IMR-90 (cell line): Measurements from ENCODE around the gene ACLY. TPM values are rescaled to one million over a fixed set of nuclear protein-coding genes. Genes with fewer than 3 reads are reported as not detected.

Experiments used
- ATAC-seq: fragments of 200-7000 bp; cut with Tn5 transposase; 2 replicates; pipeline ENCODE4 v1.9.1; 2020; ENCODE audit warnings: low read depth, mild to moderate bottlenecking, moderate library complexity
- BruUV-seq: library from RNA; stranded (reverse); fragments of 400-500 nt; replicated peaks from 2 replicates; lab custom pipeline; 2021; lab: Mats Ljungman, UMichigan
- CTCF ChIA-PET: fragments of 300-600 bp; formaldehyde crosslinking; extraction: SDS; loops from one replicate; lab custom pipeline; 2021; ENCODE audit warnings: antibody characterized with exemption; lab: Yijun Ruan, JAX
- POLR2A ChIA-PET: fragments of 300-600 bp; sonication (Branson Sonifier 250); formaldehyde crosslinking; loops from one replicate; lab custom pipeline; 2022; ENCODE audit warnings: antibody characterized with exemption; ENCODE audit not compliant: unreplicated experiment; lab: Charles Lee
- DNase-seq: peaks from one replicate; pipeline ENCODE4 v3.0.0; 2013
- H2AFZ ChIP-seq: replicated peaks from 2 replicates; pipeline ENCODE3; 2013; ENCODE audit warnings: low read length, mild to moderate bottlenecking; ENCODE audit not compliant: poor library complexity
- H2AK5ac ChIP-seq: 2 replicates; pipeline ENCODE4 v1.6.1; 2013; ENCODE audit warnings: low read depth, low read length, inconsistent platforms
- H2AK9ac ChIP-seq: replicated peaks from 2 replicates; pipeline ENCODE3; 2013; ENCODE audit warnings: mild to moderate bottlenecking, low read depth, low read length, moderate library complexity; ENCODE audit not compliant: poor library complexity
- H2BK120ac ChIP-seq: 2 replicates; pipeline ENCODE4 v1.6.1; 2013; ENCODE audit warnings: low read depth, low read length, inconsistent platforms
- H2BK15ac ChIP-seq: 3 replicates; pipeline ENCODE4 v1.6.1; 2013; ENCODE audit warnings: low read depth, low read length, inconsistent platforms
- H2BK20ac ChIP-seq: 2 replicates; pipeline ENCODE4 v1.6.1; 2013; ENCODE audit warnings: low read depth, mild to moderate bottlenecking, inconsistent platforms, low read length, moderate library complexity
- H2BK5ac ChIP-seq: 2 replicates; pipeline ENCODE4 v1.6.1; 2013; ENCODE audit warnings: mild to moderate bottlenecking, low read depth, low read length, inconsistent platforms; ENCODE audit not compliant: poor library complexity, severe bottlenecking
- H3K14ac ChIP-seq: replicated peaks from 2 replicates; pipeline ENCODE4 v1.6.1; 2013; ENCODE audit warnings: low read depth, low read length, inconsistent platforms
- H3K18ac ChIP-seq: 2 replicates; pipeline ENCODE4 v1.6.1; 2013; ENCODE audit warnings: low read depth, low read length, control low read depth
- H3K23ac ChIP-seq: 2 replicates; pipeline ENCODE4 v1.6.1; 2013; ENCODE audit warnings: low read depth, low read length, inconsistent platforms
- H3K27ac ChIP-seq: 2 replicates; pipeline ENCODE4 v1.5.1; 2013; ENCODE audit warnings: mild to moderate bottlenecking, control low read depth, low read length; ENCODE audit not compliant: insufficient read depth
- H3K27me3 ChIP-seq: 2 replicates; pipeline ENCODE4 v1.6.1; 2013; ENCODE audit warnings: low read length; ENCODE audit not compliant: control insufficient read depth, insufficient read depth
- H3K36me3 ChIP-seq: 2 replicates; pipeline ENCODE4 v1.6.1; 2013; ENCODE audit warnings: low read length, mixed read lengths; ENCODE audit not compliant: control insufficient read depth, insufficient read depth
- H3K4ac ChIP-seq: 2 replicates; pipeline ENCODE4 v1.6.1; 2013; ENCODE audit warnings: low read depth, low read length, inconsistent platforms
- H3K4me1 ChIP-seq: 2 replicates; pipeline ENCODE4 v1.6.1; 2013; ENCODE audit warnings: low read length, mixed read lengths; ENCODE audit not compliant: control insufficient read depth, insufficient read depth
- H3K4me2 ChIP-seq: 2 replicates; pipeline ENCODE4 v1.6.1; 2013; ENCODE audit warnings: low read depth, mild to moderate bottlenecking, control low read depth, low read length, moderate library complexity
- H3K4me3 ChIP-seq: 2 replicates; pipeline ENCODE4 v1.5.1; 2013; ENCODE audit warnings: low read depth, mild to moderate bottlenecking, control low read depth, low read length, moderate library complexity; ENCODE audit not compliant: insufficient read depth
- H3K56ac ChIP-seq: 2 replicates; pipeline ENCODE4 v1.6.1; 2013; ENCODE audit warnings: low read length, inconsistent platforms; ENCODE audit not compliant: insufficient read depth; ENCODE audit errors: extremely low read depth
- H3K79me1 ChIP-seq, 2 experiments: 2 replicates each; pipeline ENCODE4 v1.6.1; 2013; ENCODE audit warnings: low read length in 2 of 2, inconsistent platforms in 1 of 2, low read depth in 1 of 2
- H3K9ac ChIP-seq: 2 replicates; pipeline ENCODE4 v1.6.1; 2013; ENCODE audit warnings: low read depth, low read length, control low read depth
- H3K9me1 ChIP-seq: 2 replicates; pipeline ENCODE4 v1.6.1; 2013; ENCODE audit warnings: low read length, inconsistent platforms; ENCODE audit not compliant: insufficient read depth
- H3K9me3 ChIP-seq: 2 replicates; pipeline ENCODE4 v1.6.1; 2013; ENCODE audit warnings: low read length; ENCODE audit not compliant: control insufficient read depth, insufficient read depth
- H4K20me1 ChIP-seq: 2 replicates; pipeline ENCODE4 v1.6.1; 2013; ENCODE audit warnings: low read length, inconsistent platforms; ENCODE audit not compliant: insufficient read depth
- H4K5ac ChIP-seq: 2 replicates; pipeline ENCODE4 v1.6.1; 2013; ENCODE audit warnings: mild to moderate bottlenecking, low read depth, low read length, control low read depth
- H4K8ac ChIP-seq, 2 experiments: 2 replicates each; pipeline ENCODE4 v1.6.1; 2013; ENCODE audit warnings: low read depth in 2 of 2, low read length in 2 of 2, control low read depth in 1 of 2, inconsistent platforms in 1 of 2
- H4K91ac ChIP-seq: 2 replicates; pipeline ENCODE4 v1.6.1; 2013; ENCODE audit warnings: low read depth, low read length, inconsistent platforms; ENCODE audit not compliant: insufficient read depth
- BHLHE40 ChIP-seq: fragments of 150-350 bp; IDR thresholded peaks from 2 replicates; pipeline ENCODE4 v1.6.1; 2016; ENCODE audit warnings: mild to moderate bottlenecking, low read depth, low read length
- CEBPB ChIP-seq: IDR thresholded peaks from 2 replicates; pipeline ENCODE4 v1.6.1; 2012; ENCODE audit warnings: low read depth, low read length, improper control_type of control experiment
- FOS ChIP-seq: fragments of 150-350 bp; IDR thresholded peaks from 2 replicates; pipeline ENCODE4 v1.6.1; 2016; ENCODE audit warnings: low read depth, low read length
- MAFK ChIP-seq: IDR thresholded peaks from 2 replicates; pipeline ENCODE4 v1.6.1; 2012; ENCODE audit warnings: low read depth, low read length, improper control_type of control experiment
- MXI1 ChIP-seq: IDR thresholded peaks from 2 replicates; pipeline ENCODE4 v1.6.1; 2012; ENCODE audit warnings: low read depth, mild to moderate bottlenecking, low read length, moderate library complexity, borderline replicate concordance
- POLR2A ChIP-seq: IDR thresholded peaks from 2 replicates; pipeline ENCODE4 v1.6.1; 2012; ENCODE audit warnings: mild to moderate bottlenecking, low read depth, low read length
- RAD21 ChIP-seq: IDR thresholded peaks from 2 replicates; pipeline ENCODE4 v1.6.1; 2012; ENCODE audit warnings: low read length, improper control_type of control experiment
- RCOR1 ChIP-seq: IDR thresholded peaks from 2 replicates; pipeline ENCODE4 v1.6.1; 2012; ENCODE audit warnings: mild to moderate bottlenecking, low read length, improper control_type of control experiment; ENCODE audit not compliant: insufficient replicate concordance
- WGBS, 2 experiments: methylation state at CpG; one replicate each; pipeline versions ENCODE4 v1.1.5 to v1.1.7; 2013; ENCODE audit warnings: missing lambda C conversion rate in 2 of 2; ENCODE audit not compliant: insufficient read length in 1 of 2; ENCODE audit errors: extremely low coverage in 2 of 2; 5-methylcytosine and 5-hydroxymethylcytosine counted together
- dilution Hi-C: fragments of 300-500 bp; cut with HindIII; formaldehyde crosslinking; loops from one replicate; pipeline ENCODE4 v1.14.3; 2018; ENCODE audit warnings: low sequenced_read_pairs; ENCODE audit not compliant: unreplicated experiment
- in situ Hi-C: fragments of 300-500 bp; cut with MboI; formaldehyde crosslinking; loops from 3 replicates; pipeline ENCODE4 v1.14.3; 2019; ENCODE audit warnings: low sequenced_read_pairs, inconsistent platforms, mixed read lengths
- intact Hi-C: fragments of 100-400 bp; cut with micrococcal nuclease; formaldehyde crosslinking; loops from 2 replicates; pipeline ENCODE4 v1.10.0; 2022
- polyA plus RNA-seq, 3 experiments: library from polyadenylated mRNA; depleted of rRNA; stranded (reverse); fragments of >200 nt; gene quantifications; 2 replicates each; pipeline ENCODE4 v1.2.3, GENCODE V29; 2012; ENCODE audit warnings: low replicate concordance in 1 of 3
- total RNA-seq: library from RNA; depleted of rRNA; stranded (reverse); fragments of >200 nt; gene quantifications from 2 replicates; pipeline ENCODE4 v1.2.3, GENCODE V29; 2012
- TF ChIP-seq, protein P1 (sequence below): conservative IDR thresholded peaks from 2 replicates; pipeline ENCODE4 v1.5.1; 2012; ENCODE audit warnings: mild to moderate bottlenecking, low read depth, low read length, improper control_type of control experiment
- TF ChIP-seq, protein P2 (sequence below): fragments of 150-350 bp; IDR thresholded peaks from 2 replicates; pipeline ENCODE4 v1.6.1; 2017; ENCODE audit warnings: mild to moderate bottlenecking, antibody characterized with exemption, low read length, low read depth

The ACLY gene
- total and polyA plus RNA-seq, 2 of the 4 experiments (the other 2 are of a cell fraction): 167 to 230 TPM

GRCh38 chr17:41894791-41895331 lies 23.9 kb downstream of the ACLY start:
- TSS peak; percentile 36 for BruUV-seq

More at GRCh38 chr17:41894791-41895331, 23.9 kb downstream of the ACLY start:
- intact Hi-C loops (no loop called here), in situ Hi-C loops (no loop called here), dilution Hi-C loops (no loop called here)
- Histone ChIP-seq H2AK5ac (peak overlapping the region; percentile 39; the same call in 1 of the 2 replicates), H3K9me3 (no peaks in the 10 kb centered on the region), H2AFZ (peak overlapping the region; percentile 8), H3K23ac (no peak overlapping the region; the same call in 1 of the 2 replicates), H2BK20ac (no peak overlapping the region), H3K4me2 (peak overlapping the region; percentile 47; the same call in 1 of the 2 replicates), H2AK9ac (peak overlapping the region; percentile 29), H2BK15ac (no peak overlapping the region), H4K91ac (no peak overlapping the region), H3K9me1 (peaks cover 28% of the 10 kb centered on the region), H3K4me1 (peaks cover 18% of the 10 kb centered on the region), H4K20me1 (peaks cover 57% of the 10 kb centered on the region), H2BK5ac (peak overlapping the region; percentile 57), H4K5ac (no peak overlapping the region), H3K27me3 (no peaks in the 10 kb centered on the region), H3K56ac (no peak overlapping the region), H3K18ac (0 out of 2 replicates have a peak overlapping the region, but pooled peaks have one; percentile 18), H3K4me3 (no peak overlapping the region), H3K9ac (no peak overlapping the region), H2BK120ac (no peak overlapping the region), H3K14ac (no peak overlapping the region), H3K4ac (no peak overlapping the region), H3K36me3 (peaks cover 74% of the 10 kb centered on the region), H4K8ac (0 out of 4 replicates have a peak overlapping the region, but pooled peaks of 1 of the 2 experiments have one; percentile 19), H3K27ac (peak overlapping the region; percentile 75), H3K79me1 (peaks cover 29 to 81% of the 10 kb centered on the region in 2 experiments)
- 40% methylated on average over 1 of the region's 7 CpGs; no CpG with 5 or more reads in 1 of the 2 experiments for whole genome bisulfite sequencing, 2 experiments
- TF ChIP-seq FOS (no peak), CEBPB (peak; percentile 98), POLR2A (no peak), RCOR1 (no peak), MXI1 (no peak), MAFK (0 out of 2 replicates have a peak, but pooled peaks have one; percentile 1), RAD21 (peak; percentile 5; the same call in 1 of the 2 replicates), BHLHE40 (peak; percentile 90)
- TF ChIP-seq, protein P1, sequence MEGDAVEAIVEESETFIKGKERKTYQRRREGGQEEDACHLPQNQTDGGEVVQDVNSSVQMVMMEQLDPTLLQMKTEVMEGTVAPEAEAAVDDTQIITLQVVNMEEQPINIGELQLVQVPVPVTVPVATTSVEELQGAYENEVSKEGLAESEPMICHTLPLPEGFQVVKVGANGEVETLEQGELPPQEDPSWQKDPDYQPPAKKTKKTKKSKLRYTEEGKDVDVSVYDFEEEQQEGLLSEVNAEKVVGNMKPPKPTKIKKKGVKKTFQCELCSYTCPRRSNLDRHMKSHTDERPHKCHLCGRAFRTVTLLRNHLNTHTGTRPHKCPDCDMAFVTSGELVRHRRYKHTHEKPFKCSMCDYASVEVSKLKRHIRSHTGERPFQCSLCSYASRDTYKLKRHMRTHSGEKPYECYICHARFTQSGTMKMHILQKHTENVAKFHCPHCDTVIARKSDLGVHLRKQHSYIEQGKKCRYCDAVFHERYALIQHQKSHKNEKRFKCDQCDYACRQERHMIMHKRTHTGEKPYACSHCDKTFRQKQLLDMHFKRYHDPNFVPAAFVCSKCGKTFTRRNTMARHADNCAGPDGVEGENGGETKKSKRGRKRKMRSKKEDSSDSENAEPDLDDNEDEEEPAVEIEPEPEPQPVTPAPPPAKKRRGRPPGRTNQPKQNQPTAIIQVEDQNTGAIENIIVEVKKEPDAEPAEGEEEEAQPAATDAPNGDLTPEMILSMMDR: no peak
- TF ChIP-seq, protein P2, sequence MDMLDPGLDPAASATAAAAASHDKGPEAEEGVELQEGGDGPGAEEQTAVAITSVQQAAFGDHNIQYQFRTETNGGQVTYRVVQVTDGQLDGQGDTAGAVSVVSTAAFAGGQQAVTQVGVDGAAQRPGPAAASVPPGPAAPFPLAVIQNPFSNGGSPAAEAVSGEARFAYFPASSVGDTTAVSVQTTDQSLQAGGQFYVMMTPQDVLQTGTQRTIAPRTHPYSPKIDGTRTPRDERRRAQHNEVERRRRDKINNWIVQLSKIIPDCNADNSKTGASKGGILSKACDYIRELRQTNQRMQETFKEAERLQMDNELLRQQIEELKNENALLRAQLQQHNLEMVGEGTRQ: no peak
- DNase-seq: peak; percentile 90
- ChIA-PET CTCF (interaction anchor here (0.6 to 0.9 kb wide), 4 partner anchors 65 to 531 kb away, joined by 3 to 7 read pairs (median 3); no protein-coding TSS in a partner anchor), POLR2A (interaction anchor here (0.5 kb wide), 1 partner anchor 1367 kb away, joined by 6 read pairs; no protein-coding TSS in a partner anchor)
- ATAC-seq: peak; percentile 82
